Measurements from ENCODE around the gene ZNF512B.

DNA sequence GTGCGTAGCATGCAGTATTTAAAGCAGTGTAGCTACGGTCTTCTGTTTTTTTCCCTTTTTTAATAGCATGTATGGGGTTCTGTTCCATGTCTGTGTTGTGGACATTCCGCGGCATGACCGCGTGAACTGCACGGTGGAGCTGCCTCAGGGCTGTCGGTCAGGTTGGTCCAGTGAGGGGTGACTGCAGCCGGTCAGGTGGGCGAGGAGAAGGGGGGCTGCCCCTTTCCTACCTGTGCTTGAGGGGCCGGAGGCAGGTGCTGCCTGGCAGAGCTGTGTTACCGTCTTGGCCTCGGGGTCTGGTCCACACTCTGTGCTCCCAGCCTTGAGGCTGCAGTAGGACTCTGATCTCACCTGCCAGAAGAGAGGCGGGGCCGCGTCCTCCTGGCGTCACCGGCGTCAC lies 38.0 kb downstream of the ZNF512B start:
- TF ChIP-seq, protein P1, sequence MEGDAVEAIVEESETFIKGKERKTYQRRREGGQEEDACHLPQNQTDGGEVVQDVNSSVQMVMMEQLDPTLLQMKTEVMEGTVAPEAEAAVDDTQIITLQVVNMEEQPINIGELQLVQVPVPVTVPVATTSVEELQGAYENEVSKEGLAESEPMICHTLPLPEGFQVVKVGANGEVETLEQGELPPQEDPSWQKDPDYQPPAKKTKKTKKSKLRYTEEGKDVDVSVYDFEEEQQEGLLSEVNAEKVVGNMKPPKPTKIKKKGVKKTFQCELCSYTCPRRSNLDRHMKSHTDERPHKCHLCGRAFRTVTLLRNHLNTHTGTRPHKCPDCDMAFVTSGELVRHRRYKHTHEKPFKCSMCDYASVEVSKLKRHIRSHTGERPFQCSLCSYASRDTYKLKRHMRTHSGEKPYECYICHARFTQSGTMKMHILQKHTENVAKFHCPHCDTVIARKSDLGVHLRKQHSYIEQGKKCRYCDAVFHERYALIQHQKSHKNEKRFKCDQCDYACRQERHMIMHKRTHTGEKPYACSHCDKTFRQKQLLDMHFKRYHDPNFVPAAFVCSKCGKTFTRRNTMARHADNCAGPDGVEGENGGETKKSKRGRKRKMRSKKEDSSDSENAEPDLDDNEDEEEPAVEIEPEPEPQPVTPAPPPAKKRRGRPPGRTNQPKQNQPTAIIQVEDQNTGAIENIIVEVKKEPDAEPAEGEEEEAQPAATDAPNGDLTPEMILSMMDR (IDR thresholded peaks at IDR 0.05; ENCODE audit: low read depth, low read length, missing input control) = no peak
- TF ChIP-seq YY1 (IDR thresholded peaks at IDR 0.05) = no peak
- TF ChIP-seq, protein P2, sequence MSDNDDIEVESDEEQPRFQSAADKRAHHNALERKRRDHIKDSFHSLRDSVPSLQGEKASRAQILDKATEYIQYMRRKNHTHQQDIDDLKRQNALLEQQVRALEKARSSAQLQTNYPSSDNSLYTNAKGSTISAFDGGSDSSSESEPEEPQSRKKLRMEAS (IDR thresholded peaks at IDR 0.05) = no peak
- no peak for TF ChIP-seq REST (IDR thresholded peaks at IDR 0.05)
- no peak for TF ChIP-seq TAF1 (conservative IDR thresholded peaks at IDR 0.05)
- no peak for TF ChIP-seq SP1 (IDR thresholded peaks at IDR 0.05)
- no peak for TF ChIP-seq FOXA2 (IDR thresholded peaks at IDR 0.05)
